ENCODE results near the gene ELMO1. TPM values are rescaled to one million over a fixed set of nuclear protein-coding genes. Genes with fewer than 3 reads are reported as not detected.

Gene ELMO1
- total RNA-seq, 1 experiment from 2014 or later: not detected

DNA sequence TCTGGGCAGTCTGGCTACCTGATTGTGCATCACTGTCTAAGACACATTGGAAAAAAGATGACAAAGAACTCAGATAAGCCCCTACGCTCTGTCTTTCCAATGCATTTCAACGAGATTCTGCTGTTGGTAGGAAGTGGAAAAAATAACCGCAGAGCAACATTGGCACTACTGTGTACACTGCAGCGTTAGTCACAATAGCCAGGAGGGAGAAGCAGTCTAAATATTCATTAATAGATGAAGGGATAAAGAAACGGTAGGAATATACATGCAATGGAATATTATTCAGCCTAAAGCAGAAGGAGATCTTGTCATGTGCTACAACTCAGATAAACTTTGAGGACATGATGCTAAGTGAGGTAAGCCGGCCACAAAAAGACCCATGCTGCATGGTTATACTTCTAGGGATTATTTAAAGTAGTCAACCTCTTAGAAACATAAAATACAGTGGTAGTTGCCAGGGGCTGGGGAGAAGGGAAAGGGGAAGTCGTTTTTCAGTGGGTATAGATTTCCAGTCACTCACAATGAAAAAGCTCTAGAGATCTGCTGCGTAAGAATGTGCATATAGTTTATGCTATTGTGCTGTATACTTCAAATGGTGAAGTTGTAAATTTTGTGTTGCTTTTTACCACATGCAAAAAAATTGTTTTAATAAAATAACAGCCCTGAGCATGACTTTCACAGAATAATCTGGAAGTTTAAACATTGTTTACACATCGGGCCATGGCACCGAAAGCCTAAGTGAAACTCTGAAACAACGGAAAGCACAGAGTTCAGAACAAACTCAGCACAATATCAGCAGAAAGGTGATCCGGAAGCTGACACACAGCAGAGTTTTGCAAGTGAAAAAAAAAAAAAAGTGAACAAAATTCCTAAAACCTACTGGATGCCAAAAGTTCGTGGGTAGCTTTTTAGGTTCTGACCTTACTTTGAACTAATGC, 40.1 kb downstream of the ELMO1 start:
- ATAC-seq: no peak
- CTCF ChIA-PET: no interaction called here

DNA sequence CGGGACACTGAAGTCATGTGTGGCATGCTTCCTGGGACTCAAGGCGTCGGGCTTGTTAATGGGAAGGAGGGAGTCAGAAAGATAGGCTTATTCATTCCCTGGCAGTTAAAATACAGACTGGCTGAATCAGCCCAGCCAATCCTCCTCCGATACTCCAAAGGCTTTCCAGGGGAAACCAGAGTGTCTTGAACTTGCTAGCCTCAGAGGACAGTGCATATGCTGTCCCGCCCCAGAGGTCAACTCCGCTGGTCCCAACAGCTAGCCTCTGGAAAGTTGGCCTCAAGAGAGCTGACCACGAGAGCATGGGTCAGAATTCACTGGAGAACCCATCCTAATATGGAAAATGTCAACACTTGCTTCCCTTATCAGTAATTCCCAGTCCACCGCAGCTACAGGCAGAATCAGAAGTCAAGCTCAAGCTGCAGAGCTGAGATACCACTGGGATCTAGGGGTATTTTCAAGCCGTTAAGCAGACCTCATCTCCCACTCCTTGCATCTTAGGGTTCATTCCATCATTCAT, 43.0 kb downstream of the ELMO1 start:
- no peaks in the 10 kb centered on the region for H4K20me1 ChIP-seq (ENCODE audit: low read length)
- ChIA-PET POLR2A (ENCODE audit: unreplicated experiment) (no interaction called here), CTCF (no interaction called here)
- H3F3A ChIP-seq (ENCODE audit: low read length, unreplicated experiment): no peaks in the 10 kb centered on the region
- H3K27ac ChIP-seq (ENCODE audit: low read length): no peak overlapping the region
- BruUV-seq (replicated peaks): no TSS peak
- no peak overlapping the region for H2AFZ ChIP-seq (ENCODE audit: low read length)
- H3K9me2 ChIP-seq (replicated peaks; ENCODE audit: low read length): no peaks in the 10 kb centered on the region
- H3K79me2 ChIP-seq (ENCODE audit: low read length): no peaks in the 10 kb centered on the region
- no peak for DNase-seq
- H3K4me2 ChIP-seq (ENCODE audit: low read length): no peak overlapping the region
- intact Hi-C loops (cut with micrococcal nuclease): no loop called here
- no peak overlapping the region for H3K9ac ChIP-seq (ENCODE audit: low read length)
- no peak overlapping the region for H3K4me3 ChIP-seq (ENCODE audit: low read length)
- ATAC-seq: no peak
- TF ChIP-seq EZH2phosphoT487 (IDR thresholded peaks at IDR 0.05; ENCODE audit: borderline replicate concordance, low read length) (no peak), EZH2 (IDR thresholded peaks at IDR 0.05; ENCODE audit: low read length, unreplicated experiment) (no peak)
- TF ChIP-seq, protein P1, sequence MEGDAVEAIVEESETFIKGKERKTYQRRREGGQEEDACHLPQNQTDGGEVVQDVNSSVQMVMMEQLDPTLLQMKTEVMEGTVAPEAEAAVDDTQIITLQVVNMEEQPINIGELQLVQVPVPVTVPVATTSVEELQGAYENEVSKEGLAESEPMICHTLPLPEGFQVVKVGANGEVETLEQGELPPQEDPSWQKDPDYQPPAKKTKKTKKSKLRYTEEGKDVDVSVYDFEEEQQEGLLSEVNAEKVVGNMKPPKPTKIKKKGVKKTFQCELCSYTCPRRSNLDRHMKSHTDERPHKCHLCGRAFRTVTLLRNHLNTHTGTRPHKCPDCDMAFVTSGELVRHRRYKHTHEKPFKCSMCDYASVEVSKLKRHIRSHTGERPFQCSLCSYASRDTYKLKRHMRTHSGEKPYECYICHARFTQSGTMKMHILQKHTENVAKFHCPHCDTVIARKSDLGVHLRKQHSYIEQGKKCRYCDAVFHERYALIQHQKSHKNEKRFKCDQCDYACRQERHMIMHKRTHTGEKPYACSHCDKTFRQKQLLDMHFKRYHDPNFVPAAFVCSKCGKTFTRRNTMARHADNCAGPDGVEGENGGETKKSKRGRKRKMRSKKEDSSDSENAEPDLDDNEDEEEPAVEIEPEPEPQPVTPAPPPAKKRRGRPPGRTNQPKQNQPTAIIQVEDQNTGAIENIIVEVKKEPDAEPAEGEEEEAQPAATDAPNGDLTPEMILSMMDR (conservative IDR thresholded peaks at IDR 0.05; ENCODE audit: low read depth, low read length): no peak
- H3K36me3 ChIP-seq (ENCODE audit: low read depth, low read length): no peaks in the 10 kb centered on the region
- no peaks in the 10 kb centered on the region for H3K9me3 ChIP-seq (ENCODE audit: low read length)
- H3K27me3 ChIP-seq (ENCODE audit: low read length): no peaks in the 10 kb centered on the region
- no peaks in the 10 kb centered on the region for H3K4me1 ChIP-seq (ENCODE audit: insufficient read depth, low read length)

More for the DNA sequence above, 40.1 kb downstream of the ELMO1 start:
- no peaks in the 10 kb centered on the region for H3K36me3 ChIP-seq (ENCODE audit: low read depth, low read length)
- intact Hi-C loops (cut with micrococcal nuclease): no loop called here
- TF ChIP-seq, protein P1 (conservative IDR thresholded peaks at IDR 0.05; ENCODE audit: low read depth, low read length): no peak
- TF ChIP-seq EZH2phosphoT487 (IDR thresholded peaks at IDR 0.05; ENCODE audit: borderline replicate concordance, low read length) (no peak), EZH2 (IDR thresholded peaks at IDR 0.05; ENCODE audit: low read length, unreplicated experiment) (no peak)
- no peak for DNase-seq
- no peak overlapping the region for H3K4me2 ChIP-seq (ENCODE audit: low read length)
- no peak overlapping the region for H2AFZ ChIP-seq (ENCODE audit: low read length)
- no peaks in the 10 kb centered on the region for H3K27me3 ChIP-seq (ENCODE audit: low read length)
- no peaks in the 10 kb centered on the region for H4K20me1 ChIP-seq (ENCODE audit: low read length)
- no peaks in the 10 kb centered on the region for H3K9me2 ChIP-seq (replicated peaks; ENCODE audit: low read length)
- no peaks in the 10 kb centered on the region for H3K79me2 ChIP-seq (ENCODE audit: low read length)
- no peaks in the 10 kb centered on the region for H3K4me1 ChIP-seq (ENCODE audit: insufficient read depth, low read length)
- POLR2A ChIA-PET (ENCODE audit: unreplicated experiment): no interaction called here
- H3K27ac ChIP-seq (ENCODE audit: low read length): no peak overlapping the region
- H3K9me3 ChIP-seq (ENCODE audit: low read length): no peaks in the 10 kb centered on the region
- H3K4me3 ChIP-seq (ENCODE audit: low read length): no peak overlapping the region
- no peaks in the 10 kb centered on the region for H3F3A ChIP-seq (ENCODE audit: low read length, unreplicated experiment)
- no peak overlapping the region for H3K9ac ChIP-seq (ENCODE audit: low read length)
- BruUV-seq (replicated peaks): no TSS peak

DNA sequence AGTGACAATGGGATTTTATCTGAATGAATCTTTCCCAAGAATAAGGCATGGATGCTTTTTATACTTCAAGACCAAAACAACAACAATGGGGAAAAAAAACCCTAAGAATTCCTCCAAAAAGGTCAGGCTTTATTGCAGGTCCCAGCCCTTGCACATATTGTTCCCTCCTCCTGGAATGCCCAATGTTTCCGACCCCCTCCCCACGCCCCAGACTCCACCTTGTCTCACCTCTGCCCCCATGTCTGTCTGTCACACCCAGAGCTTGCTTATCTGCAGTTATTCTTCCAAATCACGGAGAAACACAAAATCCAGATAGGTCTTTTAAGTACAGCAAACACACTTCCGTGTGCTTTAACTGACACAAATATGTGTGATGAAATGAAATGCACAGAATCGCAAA, 43.5 kb downstream of the ELMO1 start:
- Histone ChIP-seq H3K9me3 (ENCODE audit: low read length) (no peaks in the 10 kb centered on the region), H3K36me3 (ENCODE audit: low read depth, low read length) (no peaks in the 10 kb centered on the region), H3K4me3 (ENCODE audit: low read length) (no peak overlapping the region), H4K20me1 (ENCODE audit: low read length) (no peaks in the 10 kb centered on the region), H3K27ac (ENCODE audit: low read length) (no peak overlapping the region), H3K9me2 (replicated peaks; ENCODE audit: low read length) (no peaks in the 10 kb centered on the region), H3K9ac (ENCODE audit: low read length) (no peak overlapping the region), H2AFZ (ENCODE audit: low read length) (no peak overlapping the region), H3K27me3 (ENCODE audit: low read length) (no peaks in the 10 kb centered on the region), H3K4me2 (ENCODE audit: low read length) (no peak overlapping the region), H3K4me1 (ENCODE audit: insufficient read depth, low read length) (no peaks in the 10 kb centered on the region), H3K79me2 (ENCODE audit: low read length) (no peaks in the 10 kb centered on the region), H3F3A (ENCODE audit: low read length, unreplicated experiment) (no peaks in the 10 kb centered on the region)
- no peak for DNase-seq
- ChIA-PET POLR2A (ENCODE audit: unreplicated experiment) (no interaction called here), CTCF (no interaction called here)
- intact Hi-C loops (cut with micrococcal nuclease): no loop called here
- no TSS peak for BruUV-seq (replicated peaks)
- ATAC-seq: no peak
- TF ChIP-seq EZH2phosphoT487 (IDR thresholded peaks at IDR 0.05; ENCODE audit: borderline replicate concordance, low read length) (no peak), EZH2 (IDR thresholded peaks at IDR 0.05; ENCODE audit: low read length, unreplicated experiment) (no peak)
- TF ChIP-seq, protein P1 (conservative IDR thresholded peaks at IDR 0.05; ENCODE audit: low read depth, low read length): no peak
